Gastroesophageal sphincter (tissue), 4 donors: Measurements from ENCODE around the gene CTNNA3. TPM values are rescaled to one million over a fixed set of nuclear protein-coding genes. Genes with fewer than 3 reads are reported as not detected.

ENCODE experiments used
- ATAC-seq: fragments of 150-250 bp; one replicate; pipeline ENCODE4 v1.9.1; 2016; ENCODE audit warnings: mild to moderate bottlenecking, moderate library complexity
- H3K27ac ChIP-seq, 4 donors: fragments of 200-600 bp; sonication (generic) in 3 of 4; 1 replicate in 3 of 4; 2 replicates in 1 of 4; pipeline ENCODE4 v1.5.1; 2016 to 2019
- H3K27me3 ChIP-seq: fragments of 200-600 bp; sonication (generic); one replicate; pipeline ENCODE4 v1.5.1; 2019
- H3K36me3 ChIP-seq, 2 donors: fragments of 200-600 bp; sonication (generic); one replicate each; pipeline ENCODE4 v1.5.1; 2019; ENCODE audit warnings: control low read depth in 1 of 2
- H3K4me1 ChIP-seq, 3 donors: fragments of 200-600 bp; sonication (generic); 1 replicate in 2 of 3; 2 replicates in 1 of 3; pipeline ENCODE4 v1.5.1; 2016 to 2019; ENCODE audit warnings: control low read depth in 2 of 3
- H3K4me3 ChIP-seq, 2 donors: fragments of 200-600 bp; sonication (generic); one replicate each; pipeline ENCODE4 v1.5.1; 2019; ENCODE audit warnings: mild to moderate bottlenecking in 1 of 2, moderate library complexity in 1 of 2
- H3K9me3 ChIP-seq, 3 donors: fragments of 200-600 bp; sonication (generic); one replicate each; pipeline ENCODE4 v1.5.1; 2017 to 2019; ENCODE audit warnings: control low read depth in 2 of 3
- CTCF ChIP-seq, 4 experiments: fragments of 200-600 bp in 2 of 4; fragments of 450-650 bp in 2 of 4; sonication (generic) in 1 of 4; IDR thresholded peaks; one replicate each; pipeline ENCODE4 v1.5.1; 2017 to 2019; ENCODE audit warnings: antibody characterized with exemption in 4 of 4, mild to moderate bottlenecking in 2 of 4, moderate library complexity in 2 of 4
- EP300 ChIP-seq: sonication (generic); formaldehyde crosslinking; IDR thresholded peaks from one replicate; pipeline ENCODE4 v1.6.1; 2017; ENCODE audit warnings: antibody characterized with exemption, mild to moderate bottlenecking
- POLR2A ChIP-seq, 2 donors: fragments of 450-650 bp; IDR thresholded peaks; one replicate each; pipeline ENCODE4 v1.6.1; 2017; ENCODE audit warnings: antibody characterized with exemption in 2 of 2, mild to moderate bottlenecking in 2 of 2, moderate library complexity in 1 of 2
- POLR2AphosphoS5 ChIP-seq: sonication (generic); formaldehyde crosslinking; IDR thresholded peaks from one replicate; pipeline ENCODE4 v1.6.1; 2017; ENCODE audit warnings: antibody characterized with exemption
- WGBS, 2 donors: methylation state at CpG; one replicate each; pipeline ENCODE4 v1.1.5; 2018; ENCODE audit warnings: low coverage in 1 of 2; 5-methylcytosine and 5-hydroxymethylcytosine counted together
- total RNA-seq, 4 donors: library from RNA; depleted of rRNA; stranded (reverse); fragments of >200 nt; gene quantifications; one replicate each; pipeline ENCODE4 v1.1.0, GENCODE V29; 2016

CTNNA3 gene
- total RNA-seq, 4 donors from 2014 or later, result 5.1 to 22.0 (median 13.8) TPM

DNA sequence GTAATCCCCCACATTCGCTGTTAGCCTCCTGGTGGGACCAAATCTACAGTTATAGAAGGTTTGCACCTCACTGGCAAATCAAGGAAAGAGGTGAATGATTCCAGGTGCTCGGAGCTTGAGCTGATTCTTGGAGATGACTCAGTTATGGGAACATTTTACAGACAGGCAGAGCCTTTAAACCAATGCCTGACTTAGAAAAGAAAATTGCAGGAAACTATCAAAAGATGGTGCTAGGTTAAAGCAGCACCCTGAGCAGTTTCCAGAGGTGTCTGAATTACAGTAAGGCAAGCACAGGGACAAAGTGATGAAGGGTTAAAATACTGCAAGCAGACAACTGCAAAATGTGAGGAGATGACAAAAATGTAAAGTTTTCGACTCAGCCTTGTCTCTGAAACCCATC, 767.2 kb downstream of the CTNNA3 start:
- no peak for ATAC-seq
- 33 to 57% methylated on average over 2 to 3 of the region's 3 CpGs for WGBS, 2 donors
- H3K36me3 ChIP-seq, result no peaks in the 10 kb centered on the region
- TF ChIP-seq CTCF (IDR thresholded peaks at IDR 0.05) (no peak), POLR2A (IDR thresholded peaks at IDR 0.05) (no peak)
- peaks cover 0 to 12% (median 9%) of the 10 kb centered on the region in 3 donors for H3K4me1 ChIP-seq
- no peaks in the 10 kb centered on the region for H3K9me3 ChIP-seq
- H3K27ac ChIP-seq, result no peak overlapping the region
- H3K4me3 ChIP-seq, result no peak overlapping the region
- H3K27me3 ChIP-seq, result peaks cover 43% of the 10 kb centered on the region

DNA sequence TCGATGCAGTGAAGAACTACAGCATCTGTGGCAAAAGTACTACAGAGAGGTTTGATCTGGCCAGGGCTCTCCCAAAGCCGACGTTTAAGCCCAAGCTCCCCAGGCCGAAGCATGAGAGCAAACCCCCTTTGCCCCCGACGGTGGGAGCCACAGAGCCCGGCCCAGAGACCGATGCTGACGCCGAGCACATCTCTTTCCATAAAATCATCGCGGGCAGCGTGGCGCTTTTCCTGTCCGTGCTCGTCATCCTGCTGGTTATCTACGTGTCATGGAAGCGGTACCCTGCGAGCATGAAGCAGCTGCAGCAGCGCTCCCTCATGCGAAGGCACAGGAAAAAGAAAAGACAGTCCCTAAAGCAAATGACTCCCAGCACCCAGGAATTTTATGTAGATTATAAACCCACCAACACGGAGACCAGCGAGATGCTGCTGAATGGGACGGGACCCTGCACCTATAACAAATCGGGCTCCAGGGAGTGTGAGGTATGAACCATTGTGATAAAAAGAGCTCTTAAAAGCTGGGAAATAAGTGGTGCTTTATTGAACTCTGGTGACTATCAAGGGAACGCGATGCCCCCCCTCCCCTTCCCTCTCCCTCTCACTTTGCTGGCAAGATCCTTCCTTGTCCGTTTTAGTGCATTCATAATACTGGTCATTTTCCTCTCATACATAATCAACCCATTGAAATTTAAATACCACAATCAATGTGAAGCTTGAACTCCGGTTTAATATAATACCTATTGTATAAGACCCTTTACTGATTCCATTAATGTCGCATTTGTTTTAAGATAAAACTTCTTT, 767.8 kb downstream of the CTNNA3 start:
- ATAC-seq, result no peak
- H3K4me3 ChIP-seq, result peak overlapping the region in 1 of 2 donors; percentile 22
- WGBS, 2 donors, result 14 to 45% methylated on average over 8 to 16 of the region's 30 CpGs

DNA sequence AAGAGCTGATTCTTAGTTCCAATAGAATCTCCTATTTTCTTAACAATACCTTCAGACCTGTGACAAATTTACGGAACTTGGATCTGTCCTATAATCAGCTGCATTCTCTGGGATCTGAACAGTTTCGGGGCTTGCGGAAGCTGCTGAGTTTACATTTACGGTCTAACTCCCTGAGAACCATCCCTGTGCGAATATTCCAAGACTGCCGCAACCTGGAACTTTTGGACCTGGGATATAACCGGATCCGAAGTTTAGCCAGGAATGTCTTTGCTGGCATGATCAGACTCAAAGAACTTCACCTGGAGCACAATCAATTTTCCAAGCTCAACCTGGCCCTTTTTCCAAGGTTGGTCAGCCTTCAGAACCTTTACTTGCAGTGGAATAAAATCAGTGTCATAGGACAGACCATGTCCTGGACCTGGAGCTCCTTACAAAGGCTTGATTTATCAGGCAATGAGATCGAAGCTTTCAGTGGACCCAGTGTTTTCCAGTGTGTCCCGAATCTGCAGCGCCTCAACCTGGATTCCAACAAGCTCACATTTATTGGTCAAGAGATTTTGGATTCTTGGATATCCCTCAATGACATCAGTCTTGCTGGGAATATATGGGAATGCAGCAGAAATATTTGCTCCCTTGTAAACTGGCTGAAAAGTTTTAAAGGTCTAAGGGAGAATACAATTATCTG, 768.6 kb downstream of the CTNNA3 start:
- H3K4me3 ChIP-seq, result peak overlapping the region in 1 of 2 donors; percentile 22
- WGBS, 2 donors, result 72 to 80% methylated on average over 2 to 8 of the region's 11 CpGs
- TF ChIP-seq POLR2A (IDR thresholded peaks at IDR 0.05), result no peak
- TF ChIP-seq CTCF (IDR thresholded peaks at IDR 0.05), result no peak
- TF ChIP-seq EP300, result no peak
- no peak for TF ChIP-seq POLR2AphosphoS5
- no peaks in the 10 kb centered on the region for H3K36me3 ChIP-seq
- H3K9me3 ChIP-seq, result no peaks in the 10 kb centered on the region
- peaks cover 0 to 12% (median 9%) of the 10 kb centered on the region in 3 donors for H3K4me1 ChIP-seq
- H3K27me3 ChIP-seq, result peaks cover 43% of the 10 kb centered on the region
- H3K27ac ChIP-seq, result no peak overlapping the region
- no peak for ATAC-seq

More for the DNA sequence above, 767.8 kb downstream of the CTNNA3 start:
- Histone ChIP-seq H3K27ac (no peak overlapping the region), H3K27me3 (peaks cover 43% of the 10 kb centered on the region), H3K36me3 (no peaks in the 10 kb centered on the region), H3K9me3 (no peaks in the 10 kb centered on the region), H3K4me1 (peaks cover 0 to 12% (median 9%) of the 10 kb centered on the region in 3 donors)
- TF ChIP-seq EP300 (no peak), POLR2A (IDR thresholded peaks at IDR 0.05) (no peak), POLR2AphosphoS5 (no peak), CTCF (IDR thresholded peaks at IDR 0.05) (no peak)

GRCh38 chr10:66926841-66927240, 769.2 kb downstream of the CTNNA3 start:
- Histone ChIP-seq H3K4me1 (peaks cover 0 to 12% (median 9%) of the 10 kb centered on the region in 3 donors), H3K36me3 (no peaks in the 10 kb centered on the region), H3K9me3 (no peaks in the 10 kb centered on the region), H3K4me3 (no peak overlapping the region), H3K27ac (no peak overlapping the region), H3K27me3 (peaks cover 43% of the 10 kb centered on the region)
- ATAC-seq, result no peak
- WGBS, 2 donors, result 69 to 81% methylated on average over 4 to 5 of the region's 5 CpGs
- TF ChIP-seq POLR2A (IDR thresholded peaks at IDR 0.05) (no peak), EP300 (no peak), CTCF (IDR thresholded peaks at IDR 0.05) (no peak), POLR2AphosphoS5 (no peak)
